ENCODE measurements around the gene CST7.

The CST7 gene

GRCh38 chr20:24964506-24964840 is 15.4 kb downstream of the CST7 start:
- no peak overlapping the region for H3K4me3 ChIP-seq (ENCODE audit: low read length)
- no peaks in the 10 kb centered on the region for H3K27me3 ChIP-seq (ENCODE audit: control insufficient read depth, insufficient read depth, low read length)
- no CpG with 5 or more reads among the region's 9 CpGs for WGBS (ENCODE audit: insufficient coverage, insufficient read length)
- no peaks in the 10 kb centered on the region for H3K4me1 ChIP-seq (ENCODE audit: control insufficient read depth, insufficient read depth, low read length)
- no peak overlapping the region for H3K27ac ChIP-seq (ENCODE audit: low read length)
- no peak for DNase-seq (ENCODE audit: low read depth, low spot score)
- no peaks in the 10 kb centered on the region for H3K9me3 ChIP-seq (ENCODE audit: control insufficient read depth, insufficient read depth, low read length)
- H3K36me3 ChIP-seq (ENCODE audit: control insufficient read depth, insufficient read depth, low read length): peaks cover 30% of the 10 kb centered on the region

DNA sequence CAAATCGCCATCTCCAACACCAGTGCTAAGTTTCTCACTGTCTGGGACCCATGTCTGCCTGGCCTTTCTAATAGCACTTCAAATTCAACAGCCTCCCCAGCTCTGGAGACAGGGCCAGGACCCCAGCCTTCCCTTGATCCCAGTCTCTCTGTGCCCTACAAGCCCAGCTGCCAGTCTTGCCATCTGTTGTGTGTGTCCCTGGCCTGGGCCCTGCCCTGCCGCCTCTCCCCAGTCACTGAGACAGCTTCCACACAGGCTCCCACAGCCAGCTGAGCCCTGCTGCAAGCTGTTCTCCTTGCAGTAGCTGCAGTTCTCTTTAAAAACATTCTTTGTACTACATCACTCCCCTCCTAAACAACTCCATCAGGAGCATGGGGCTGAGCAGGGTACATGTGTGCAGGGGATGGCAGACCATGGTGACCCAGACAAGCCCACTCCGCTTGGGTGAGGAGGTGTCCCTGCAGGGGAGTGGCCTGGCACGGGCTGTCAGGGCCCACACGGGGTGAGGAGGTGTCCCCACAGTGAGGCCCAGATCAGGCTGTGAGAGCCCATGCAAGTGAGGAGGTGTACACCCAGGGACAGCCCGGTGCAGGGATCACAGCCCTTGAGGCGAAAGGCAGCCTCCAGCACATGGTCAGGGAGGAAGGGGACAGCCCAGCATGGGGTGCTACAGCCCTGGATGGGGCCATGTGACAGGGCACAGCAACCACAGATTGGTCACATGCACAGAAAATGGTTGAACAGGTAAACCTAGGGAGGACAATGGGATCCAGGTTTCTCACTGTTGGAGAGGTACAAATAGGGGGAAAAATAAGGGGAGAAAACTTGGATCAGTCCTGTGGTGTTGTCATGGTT is 16.2 kb downstream of the CST7 start:
- no peak overlapping the region for H3K4me3 ChIP-seq (ENCODE audit: low read length)
- no peak for DNase-seq (ENCODE audit: low read depth, low spot score)
- H3K4me1 ChIP-seq (ENCODE audit: control insufficient read depth, insufficient read depth, low read length): no peaks in the 10 kb centered on the region
- peaks cover 24% of the 10 kb centered on the region for H3K36me3 ChIP-seq (ENCODE audit: control insufficient read depth, insufficient read depth, low read length)
- H3K27me3 ChIP-seq (ENCODE audit: control insufficient read depth, insufficient read depth, low read length): no peaks in the 10 kb centered on the region
- H3K27ac ChIP-seq (ENCODE audit: low read length): no peak overlapping the region
- WGBS (ENCODE audit: insufficient coverage, insufficient read length): no CpG with 5 or more reads among the region's 7 CpGs
- H3K9me3 ChIP-seq (ENCODE audit: control insufficient read depth, insufficient read depth, low read length): no peaks in the 10 kb centered on the region

- DNase-seq (ENCODE audit: low read depth, low spot score): no peak
- H3K9me3 ChIP-seq (ENCODE audit: control insufficient read depth, insufficient read depth, low read length): no peaks in the 10 kb centered on the region
- H3K36me3 ChIP-seq (ENCODE audit: control insufficient read depth, insufficient read depth, low read length): peaks cover 19% of the 10 kb centered on the region
- no CpG with 5 or more reads among the region's 15 CpGs for WGBS (ENCODE audit: insufficient coverage, insufficient read length)
- H3K4me3 ChIP-seq (ENCODE audit: low read length): no peak overlapping the region
- no peak overlapping the region for H3K27ac ChIP-seq (ENCODE audit: low read length)
- H3K4me1 ChIP-seq (ENCODE audit: control insufficient read depth, insufficient read depth, low read length): no peaks in the 10 kb centered on the region
- no peaks in the 10 kb centered on the region for H3K27me3 ChIP-seq (ENCODE audit: control insufficient read depth, insufficient read depth, low read length)
These were observed 17.4 kb downstream of the CST7 start for GRCh38 chr20:24966317-24967012.

- no peaks in the 10 kb centered on the region for H3K4me1 ChIP-seq (ENCODE audit: control insufficient read depth, insufficient read depth, low read length)
- DNase-seq (ENCODE audit: low read depth, low spot score): no peak
- WGBS (ENCODE audit: insufficient coverage, insufficient read length): no CpG with 5 or more reads among the region's 5 CpGs
- no peak overlapping the region for H3K4me3 ChIP-seq (ENCODE audit: low read length)
- H3K27ac ChIP-seq (ENCODE audit: low read length): no peak overlapping the region
- H3K36me3 ChIP-seq (ENCODE audit: control insufficient read depth, insufficient read depth, low read length): peaks cover 21% of the 10 kb centered on the region
- H3K9me3 ChIP-seq (ENCODE audit: control insufficient read depth, insufficient read depth, low read length): no peaks in the 10 kb centered on the region
- H3K27me3 ChIP-seq (ENCODE audit: control insufficient read depth, insufficient read depth, low read length): no peaks in the 10 kb centered on the region
These were observed 19.3 kb downstream of the CST7 start for GRCh38 chr20:24968278-24968800.

- no peak overlapping the region for H3K4me3 ChIP-seq (ENCODE audit: low read length)
- DNase-seq (ENCODE audit: low read depth, low spot score): no peak
- no peaks in the 10 kb centered on the region for H3K27me3 ChIP-seq (ENCODE audit: control insufficient read depth, insufficient read depth, low read length)
- no peak overlapping the region for H3K27ac ChIP-seq (ENCODE audit: low read length)
- no peaks in the 10 kb centered on the region for H3K9me3 ChIP-seq (ENCODE audit: control insufficient read depth, insufficient read depth, low read length)
- peaks cover 16% of the 10 kb centered on the region for H3K36me3 ChIP-seq (ENCODE audit: control insufficient read depth, insufficient read depth, low read length)
- H3K4me1 ChIP-seq (ENCODE audit: control insufficient read depth, insufficient read depth, low read length): no peaks in the 10 kb centered on the region
- no CpG with 5 or more reads among the region's 19 CpGs for WGBS (ENCODE audit: insufficient coverage, insufficient read length)
These were observed 20.3 kb downstream of the CST7 start for GRCh38 chr20:24969186-24970029.

GRCh38 chr20:24970030-24970553 is 21.0 kb downstream of the CST7 start:
- Histone ChIP-seq H3K27me3 (ENCODE audit: control insufficient read depth, insufficient read depth, low read length) (no peaks in the 10 kb centered on the region), H3K36me3 (ENCODE audit: control insufficient read depth, insufficient read depth, low read length) (peaks cover 16% of the 10 kb centered on the region), H3K4me3 (ENCODE audit: low read length) (no peak overlapping the region), H3K27ac (ENCODE audit: low read length) (no peak overlapping the region), H3K4me1 (ENCODE audit: control insufficient read depth, insufficient read depth, low read length) (no peaks in the 10 kb centered on the region), H3K9me3 (ENCODE audit: control insufficient read depth, insufficient read depth, low read length) (no peaks in the 10 kb centered on the region)
- DNase-seq (ENCODE audit: low read depth, low spot score): no peak
- WGBS (ENCODE audit: insufficient coverage, insufficient read length): no CpG with 5 or more reads among the region's 5 CpGs

DNA sequence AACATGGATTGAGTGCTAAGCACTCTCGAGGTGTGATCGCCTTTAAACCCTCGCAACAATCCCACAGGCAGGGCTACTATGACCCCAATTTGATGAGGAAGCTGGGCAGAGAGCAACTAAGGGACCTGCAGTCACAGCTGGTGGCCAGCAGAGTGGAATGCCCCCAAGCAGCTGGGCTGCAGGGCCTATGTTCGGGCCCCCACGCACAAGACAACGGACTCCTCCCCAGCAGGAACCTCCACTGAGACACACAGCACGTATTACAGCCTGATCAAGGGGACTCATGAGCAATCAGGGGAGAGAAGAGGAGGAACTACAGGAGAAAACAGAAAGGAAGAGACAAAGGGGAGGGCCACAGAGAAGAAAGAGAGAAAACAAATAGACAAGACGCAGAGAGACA is 21.7 kb downstream of the CST7 start:
- no peak for DNase-seq (ENCODE audit: low read depth, low spot score)
- Histone ChIP-seq H3K9me3 (ENCODE audit: control insufficient read depth, insufficient read depth, low read length) (no peaks in the 10 kb centered on the region), H3K27ac (ENCODE audit: low read length) (no peak overlapping the region), H3K27me3 (ENCODE audit: control insufficient read depth, insufficient read depth, low read length) (no peaks in the 10 kb centered on the region), H3K4me1 (ENCODE audit: control insufficient read depth, insufficient read depth, low read length) (no peaks in the 10 kb centered on the region), H3K4me3 (ENCODE audit: low read length) (no peak overlapping the region), H3K36me3 (ENCODE audit: control insufficient read depth, insufficient read depth, low read length) (peaks cover 16% of the 10 kb centered on the region)
- no CpG with 5 or more reads among the region's 8 CpGs for WGBS (ENCODE audit: insufficient coverage, insufficient read length)

- WGBS (ENCODE audit: insufficient coverage, insufficient read length): no CpG with 5 or more reads among the region's 6 CpGs
- Histone ChIP-seq H3K27ac (ENCODE audit: low read length) (no peak overlapping the region), H3K4me3 (ENCODE audit: low read length) (no peak overlapping the region), H3K9me3 (ENCODE audit: control insufficient read depth, insufficient read depth, low read length) (no peaks in the 10 kb centered on the region), H3K27me3 (ENCODE audit: control insufficient read depth, insufficient read depth, low read length) (no peaks in the 10 kb centered on the region), H3K36me3 (ENCODE audit: control insufficient read depth, insufficient read depth, low read length) (peaks cover 16% of the 10 kb centered on the region), H3K4me1 (ENCODE audit: control insufficient read depth, insufficient read depth, low read length) (no peaks in the 10 kb centered on the region)
- DNase-seq (ENCODE audit: low read depth, low spot score): no peak
These were observed 22.5 kb downstream of the CST7 start for GRCh38 chr20:24971376-24972101.

- Histone ChIP-seq H3K9me3 (ENCODE audit: control insufficient read depth, insufficient read depth, low read length) (no peaks in the 10 kb centered on the region), H3K27ac (ENCODE audit: low read length) (no peak overlapping the region), H3K4me1 (ENCODE audit: control insufficient read depth, insufficient read depth, low read length) (no peaks in the 10 kb centered on the region), H3K36me3 (ENCODE audit: control insufficient read depth, insufficient read depth, low read length) (peaks cover 16% of the 10 kb centered on the region), H3K4me3 (ENCODE audit: low read length) (no peak overlapping the region), H3K27me3 (ENCODE audit: control insufficient read depth, insufficient read depth, low read length) (no peaks in the 10 kb centered on the region)
- no peak for DNase-seq (ENCODE audit: low read depth, low spot score)
- no CpG with 5 or more reads among the region's 2 CpGs for WGBS (ENCODE audit: insufficient coverage, insufficient read length)
These were observed 23.3 kb downstream of the CST7 start for GRCh38 chr20:24972341-24972740.
